Measurements from ENCODE around the gene CHRNA5.
A peak's percentile ranks its signal among the peaks of the same experiment; 100 is the strongest.

The CHRNA5 gene

GRCh38 chr15:78634210-78635145 is 69.2 kb downstream of the CHRNA5 start:
- TF ChIP-seq CTCF (IDR thresholded peaks at IDR 0.05; ENCODE audit: low read depth, low read length), result no peak
- no peak for DNase-seq (ENCODE audit: extremely low read depth, low read depth)

GRCh38 chr15:78635346-78635745 is 70.0 kb downstream of the CHRNA5 start:
- DNase-seq (ENCODE audit: extremely low read depth, low read depth), result no peak
- TF ChIP-seq CTCF (IDR thresholded peaks at IDR 0.05; ENCODE audit: low read depth, low read length), result no peak

- no peak for TF ChIP-seq CTCF (IDR thresholded peaks at IDR 0.05; ENCODE audit: low read depth, low read length)
- no peak for DNase-seq (ENCODE audit: extremely low read depth, low read depth)
These were observed 71.1 kb downstream of the CHRNA5 start for GRCh38 chr15:78636378-78636859.

- no peak for TF ChIP-seq CTCF (IDR thresholded peaks at IDR 0.05; ENCODE audit: low read depth, low read length)
- DNase-seq (ENCODE audit: extremely low read depth, low read depth), result no peak
These were observed 72.6 kb downstream of the CHRNA5 start for GRCh38 chr15:78637776-78638435.

- no peak for DNase-seq (ENCODE audit: extremely low read depth, low read depth)
- TF ChIP-seq CTCF (IDR thresholded peaks at IDR 0.05; ENCODE audit: low read depth, low read length), result peak; percentile 51
These were observed 73.5 kb downstream of the CHRNA5 start for GRCh38 chr15:78638658-78639314.

GRCh38 chr15:78640527-78641101 is 75.3 kb downstream of the CHRNA5 start:
- no peak for DNase-seq (ENCODE audit: extremely low read depth, low read depth)
- no peak for TF ChIP-seq CTCF (IDR thresholded peaks at IDR 0.05; ENCODE audit: low read depth, low read length)
